NCI-H748 (cell line): Measurements from ENCODE around the gene CKAP2L.

Experiments used
- DNase-seq: peaks from one replicate; lab custom pipeline; 2025; ENCODE audit not compliant: unreplicated experiment; lab: John Stamatoyannopoulos, UW

The CKAP2L gene, protein sequence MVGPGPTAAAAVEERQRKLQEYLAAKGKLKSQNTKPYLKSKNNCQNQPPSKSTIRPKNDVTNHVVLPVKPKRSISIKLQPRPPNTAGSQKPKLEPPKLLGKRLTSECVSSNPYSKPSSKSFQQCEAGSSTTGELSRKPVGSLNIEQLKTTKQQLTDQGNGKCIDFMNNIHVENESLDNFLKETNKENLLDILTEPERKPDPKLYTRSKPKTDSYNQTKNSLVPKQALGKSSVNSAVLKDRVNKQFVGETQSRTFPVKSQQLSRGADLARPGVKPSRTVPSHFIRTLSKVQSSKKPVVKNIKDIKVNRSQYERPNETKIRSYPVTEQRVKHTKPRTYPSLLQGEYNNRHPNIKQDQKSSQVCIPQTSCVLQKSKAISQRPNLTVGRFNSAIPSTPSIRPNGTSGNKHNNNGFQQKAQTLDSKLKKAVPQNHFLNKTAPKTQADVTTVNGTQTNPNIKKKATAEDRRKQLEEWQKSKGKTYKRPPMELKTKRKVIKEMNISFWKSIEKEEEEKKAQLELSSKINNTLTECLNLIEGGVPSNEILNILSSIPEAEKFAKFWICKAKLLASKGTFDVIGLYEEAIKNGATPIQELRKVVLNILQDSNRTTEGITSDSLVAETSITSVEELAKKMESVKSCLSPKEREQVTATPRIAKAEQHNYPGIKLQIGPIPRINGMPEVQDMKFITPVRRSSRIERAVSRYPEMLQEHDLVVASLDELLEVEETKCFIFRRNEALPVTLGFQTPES

DNA sequence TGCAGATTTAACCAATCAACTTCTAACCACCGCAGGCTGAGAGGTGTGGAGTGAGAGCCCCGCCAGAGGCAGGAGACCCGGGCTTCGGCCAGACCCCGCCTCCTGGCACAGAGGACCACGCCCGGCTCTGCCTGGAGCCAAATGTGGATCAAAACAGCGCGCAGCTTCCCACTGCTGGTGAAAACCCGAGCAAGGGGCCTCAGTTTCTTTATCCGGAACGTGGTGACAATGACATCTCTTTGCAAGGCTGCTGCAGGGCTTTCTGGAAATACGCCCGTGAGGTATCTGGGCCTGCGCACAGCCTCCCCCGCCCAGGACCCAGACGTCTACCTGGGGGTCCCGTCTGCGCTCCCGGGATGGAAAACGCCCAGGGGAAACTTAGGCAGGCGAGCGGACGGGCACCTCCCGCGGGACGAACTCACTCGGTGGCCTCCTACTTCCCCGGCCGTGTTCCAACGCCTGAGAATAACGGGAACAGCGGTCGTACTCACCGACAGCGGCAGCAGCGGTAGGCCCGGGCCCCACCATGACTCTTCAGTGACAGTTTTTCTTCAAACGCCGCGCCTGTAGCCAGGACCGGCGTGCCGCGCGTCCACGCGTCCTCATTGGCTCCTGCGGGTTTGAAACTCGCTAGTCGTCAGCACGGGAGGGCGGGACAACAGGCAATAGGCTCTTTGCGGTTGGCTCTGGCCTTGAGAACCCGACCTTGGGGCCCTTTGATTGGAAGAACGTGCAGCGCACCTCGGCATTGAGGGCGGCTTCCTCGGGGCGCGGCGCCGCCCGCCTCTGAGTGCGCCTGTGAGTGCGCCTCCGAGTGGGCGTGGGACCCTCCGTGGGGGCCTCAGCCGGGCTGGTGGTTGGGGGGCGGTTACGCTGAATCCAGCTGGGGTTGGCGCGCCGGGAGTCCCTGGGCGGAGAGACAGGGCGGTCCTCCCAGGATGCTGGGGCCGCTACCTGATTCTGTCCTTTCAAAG lies at the start of gene CKAP2L:
Gene CKAP2L (minus strand): TSS at position 539 of the 974 bp plus-strand sequence. CDS start 11 bp downstream, at position 528.
- peak; percentile 97 for DNase-seq

- DNase-seq, result no peak
Observed at GRCh38 chr2:112813280-112813966, 49.0 kb upstream of the CKAP2L start.

DNA sequence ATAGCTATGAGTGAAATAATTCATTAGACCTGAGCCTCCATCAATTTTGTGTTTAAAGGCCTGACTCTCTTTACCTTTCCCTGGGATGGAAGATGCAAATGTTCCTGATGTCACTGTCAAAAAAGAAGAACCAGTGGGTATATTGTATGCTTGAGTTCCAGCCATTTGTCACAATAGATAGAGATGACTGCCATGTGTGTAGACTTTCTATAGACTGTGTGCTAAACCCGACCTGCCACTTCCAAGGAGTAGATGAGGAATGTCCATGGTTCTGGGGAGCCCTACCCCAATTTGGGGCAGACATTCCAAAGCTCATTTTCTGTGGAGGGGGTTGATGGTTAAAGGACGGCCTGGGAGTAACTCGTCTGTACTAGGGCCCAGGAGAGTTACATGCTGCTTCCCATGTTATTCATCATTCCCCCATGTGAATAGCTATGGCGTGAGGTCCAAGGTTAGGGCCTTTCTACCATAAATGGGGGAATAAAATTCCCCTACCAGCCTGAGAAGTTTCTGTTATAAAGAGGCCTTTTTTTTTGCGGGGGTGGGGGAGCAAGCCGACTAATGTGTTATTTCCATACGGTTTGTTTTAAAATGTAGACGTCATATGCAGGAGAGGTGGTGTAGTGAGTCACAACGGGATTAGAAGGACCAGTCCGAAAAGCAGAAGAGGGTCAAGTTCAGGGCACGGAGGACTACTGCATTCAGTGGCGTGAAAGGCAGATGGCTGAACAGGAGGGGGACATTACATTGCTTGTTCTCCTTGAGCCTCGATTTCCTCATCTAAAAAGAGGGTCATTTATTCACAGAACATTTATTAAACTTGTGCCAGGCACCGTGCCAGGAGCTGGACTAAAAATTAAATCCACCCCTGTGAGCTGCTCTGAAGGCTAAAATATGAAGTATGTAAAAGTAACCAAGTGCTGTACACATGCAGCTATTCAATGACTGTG lies 48.2 kb upstream of the CKAP2L start:
- no peak for DNase-seq

DNA sequence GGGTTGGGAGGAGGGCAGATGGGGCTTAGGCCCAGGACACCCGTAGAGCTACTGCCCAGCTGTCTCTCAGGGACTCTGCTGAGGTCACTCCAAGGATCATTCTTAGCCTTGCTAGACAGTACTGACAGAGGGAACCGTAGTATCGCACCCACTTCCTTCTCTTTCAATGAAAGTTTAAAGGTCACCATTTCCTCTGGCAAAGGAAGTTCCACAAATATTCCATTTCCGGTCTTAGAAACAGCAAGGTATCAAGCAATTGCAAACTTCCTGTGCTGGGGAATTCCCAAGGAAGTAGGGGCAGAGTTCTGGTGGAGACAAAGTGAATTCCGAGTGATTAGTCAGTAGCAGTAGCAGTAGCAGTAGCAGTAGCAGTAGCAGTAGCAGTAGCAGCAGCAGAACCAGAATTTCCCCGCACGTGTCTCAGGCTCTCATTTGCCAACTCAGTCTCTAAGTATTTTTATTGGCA lies 47.5 kb upstream of the CKAP2L start:
- DNase-seq, result no peak

GRCh38 chr2:112811276-112811831 lies 46.9 kb upstream of the CKAP2L start:
- DNase-seq, result no peak

- no peak for DNase-seq
Observed at GRCh38 chr2:112809112-112809511, 44.7 kb upstream of the CKAP2L start.

GRCh38 chr2:112807233-112807807 lies 42.9 kb upstream of the CKAP2L start:
- DNase-seq, result no peak

DNA sequence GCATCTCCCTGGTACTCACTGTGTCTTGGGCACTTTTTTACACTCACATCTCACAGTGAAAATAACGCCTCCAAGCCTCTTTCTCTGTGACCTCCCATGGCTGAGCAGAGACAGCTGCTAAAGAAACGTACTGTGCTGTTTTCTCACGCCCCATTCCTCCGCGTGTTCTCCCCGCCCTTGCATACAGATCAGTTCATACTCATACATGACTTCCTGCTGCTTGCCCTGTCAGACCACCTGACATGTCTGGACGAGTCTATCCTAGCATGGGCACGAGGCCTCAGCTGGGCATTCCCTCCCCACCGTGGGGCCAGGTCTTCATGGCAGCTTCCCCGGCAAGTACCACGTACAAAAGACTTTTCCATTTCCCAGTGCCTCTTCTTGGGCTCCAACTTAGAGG lies 41.1 kb upstream of the CKAP2L start:
- DNase-seq, result peak; percentile 1

GRCh38 chr2:112803691-112804521 lies 39.5 kb upstream of the CKAP2L start:
- DNase-seq, result no peak

DNA sequence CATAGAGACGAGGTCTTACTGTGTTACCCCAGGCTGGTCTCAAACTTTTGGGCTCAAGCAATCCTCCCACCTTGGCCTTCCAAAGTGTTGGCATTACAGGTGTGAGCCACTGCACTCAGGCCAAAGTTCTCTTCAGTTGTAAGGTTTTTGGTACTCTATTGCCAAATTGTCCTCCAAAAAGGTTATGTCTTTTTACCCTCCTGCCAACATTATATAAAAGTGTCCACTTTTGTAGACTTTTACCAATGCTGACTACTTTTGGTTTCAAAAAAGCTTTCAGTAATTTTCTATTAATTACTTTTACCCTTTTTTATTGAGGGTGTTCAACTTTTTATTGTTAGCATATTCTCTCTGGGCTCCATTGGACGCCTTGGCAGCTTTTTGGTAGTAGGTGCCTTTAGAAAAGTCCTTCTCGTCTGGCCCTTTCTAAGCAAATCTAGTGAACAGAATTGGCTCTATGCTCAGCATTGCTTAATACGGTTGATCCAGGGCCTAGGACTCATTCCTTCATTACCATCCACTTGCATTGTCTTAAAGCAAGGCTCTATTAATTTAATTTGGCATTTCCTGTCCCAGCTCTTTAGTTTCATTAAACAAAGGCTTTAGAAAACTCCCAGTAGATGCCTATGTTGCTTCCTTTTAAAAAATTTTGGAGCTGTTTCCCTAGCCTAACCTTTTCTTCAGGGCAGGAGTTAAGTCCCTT lies 36.6 kb upstream of the CKAP2L start:
- DNase-seq, result no peak

GRCh38 chr2:112798979-112799975 lies 34.9 kb upstream of the CKAP2L start:
- DNase-seq, result no peak

DNA sequence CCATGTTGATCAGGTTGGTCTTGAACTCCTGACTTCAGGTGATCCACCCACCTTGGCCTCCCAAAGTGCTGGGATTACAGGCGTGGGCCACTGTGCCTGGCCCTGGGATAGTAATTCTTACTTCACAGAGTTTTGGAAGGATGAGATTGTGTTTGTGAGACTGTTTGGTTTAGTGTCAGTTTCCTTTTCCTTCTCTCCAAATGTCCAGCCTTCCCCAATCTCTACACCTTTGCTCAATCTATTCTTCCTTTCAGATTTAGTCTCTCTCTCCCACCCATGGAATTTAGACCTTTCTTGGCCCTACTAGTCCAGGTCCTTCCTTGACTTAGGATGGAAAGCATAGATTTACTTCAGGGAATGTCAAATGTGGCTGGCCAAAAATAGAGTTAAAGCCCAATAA lies 32.1 kb upstream of the CKAP2L start:
- DNase-seq, result no peak

- DNase-seq, result no peak
Observed at GRCh38 chr2:112795774-112796173, 31.4 kb upstream of the CKAP2L start.

GRCh38 chr2:112794841-112795240 lies 30.4 kb upstream of the CKAP2L start:
- DNase-seq, result no peak

DNA sequence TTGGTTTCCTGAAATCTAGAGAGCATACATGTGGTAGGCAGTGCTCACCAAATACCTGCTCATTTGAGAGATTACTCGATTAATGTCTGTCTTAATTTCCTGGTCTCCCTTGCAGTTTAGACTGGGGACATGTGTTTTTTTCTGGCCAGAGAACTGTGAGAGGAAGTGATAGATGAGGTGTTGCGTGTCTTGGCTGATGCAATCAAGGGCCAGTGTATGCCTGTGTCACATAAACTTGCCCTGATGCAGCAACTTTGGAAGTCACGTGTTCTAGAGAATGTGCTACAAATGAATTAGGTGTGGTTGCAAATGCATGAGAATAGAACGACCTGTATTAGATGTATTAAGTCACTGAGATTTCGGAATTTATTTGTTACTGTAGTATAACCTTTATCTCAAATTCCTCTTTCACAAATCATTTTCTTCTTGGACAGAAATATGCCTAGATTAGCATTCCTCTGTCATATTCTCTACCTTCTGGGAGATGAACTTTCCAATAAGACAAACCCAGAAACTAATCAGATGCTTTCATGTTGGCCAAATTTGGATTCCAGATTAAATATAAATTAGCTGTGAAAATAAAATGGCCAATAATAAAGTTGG lies 29.8 kb upstream of the CKAP2L start:
- no peak for DNase-seq
